Right lobe of liver (tissue), 4 donors: ENCODE data around the gene GALNT17.

Experiments used
- CTCF ChIP-seq, 4 donors: fragments of 200-600 bp in 3 of 4; fragments of 450-650 bp in 1 of 4; IDR thresholded peaks; one replicate each; pipeline versions ENCODE4 v1.5.1 to v1.8.0; 2016 to 2022; ENCODE audit warnings: antibody characterized with exemption in 4 of 4, mild to moderate bottlenecking in 2 of 4
- POLR2A ChIP-seq: fragments of 450-650 bp; IDR thresholded peaks from one replicate; pipeline ENCODE4 v1.6.1; 2017; ENCODE audit warnings: antibody characterized with exemption, mild to moderate bottlenecking
- donor health status: DM: no; HTN: no; CAD: no.
- donor health status: DM: no; HTN: no; CAD: no.
- donor health status: DM: no; HTN: yes; CAD: no.

- TF ChIP-seq POLR2A: no peak
- TF ChIP-seq CTCF (IDR thresholded peaks at IDR 0.05): no peak
Observed at GRCh38 chr7:71753236-71753635, 621.3 kb downstream of the GALNT17 start.
